Small intestine (tissue), 7 donors: ENCODE results near the gene CEP112. TPM values are rescaled to one million over a fixed set of nuclear protein-coding genes. Genes with fewer than 3 reads are reported as not detected.
A peak's percentile ranks its signal among the peaks of the same experiment; 100 is the strongest.
"Not testable (repeated sequence)": the region's sequence is repeated elsewhere in the genome, so short reads cannot be mapped to it uniquely, and the experiment has no call there.

Experiments used
- DNase-seq, 2 donors: peaks; one replicate each; pipeline versions ENCODE4 v3.0.0 to v3.0.0-alpha.2; 2013
- FAIRE-seq: peaks from 2 replicates; lab custom pipeline; 2012; peaks lifted over from hg19 to GRCh38; lab: Jason Lieb, UNC
- H3K27ac ChIP-seq, 3 donors: one replicate each; pipeline ENCODE4 v1.5.1; 2013; ENCODE audit warnings: low read length in 2 of 3, mild to moderate bottlenecking in 2 of 3, control low read depth in 1 of 3, inconsistent platforms in 1 of 3, low read depth in 1 of 3, moderate library complexity in 1 of 3
- H3K27me3 ChIP-seq, 3 donors: one replicate each; pipeline ENCODE4 v1.6.1; 2013; ENCODE audit warnings: low read length in 3 of 3, inconsistent platforms in 1 of 3; ENCODE audit not compliant: control insufficient read depth in 3 of 3, insufficient read depth in 3 of 3
- H3K36me3 ChIP-seq, 3 donors: one replicate each; pipeline ENCODE4 v1.6.1; 2013; ENCODE audit warnings: low read length in 3 of 3, inconsistent platforms in 1 of 3, low read depth in 1 of 3, mild to moderate bottlenecking in 1 of 3, moderate library complexity in 1 of 3; ENCODE audit not compliant: control insufficient read depth in 3 of 3, insufficient read depth in 2 of 3
- H3K4me1 ChIP-seq, 3 donors: one replicate each; pipeline ENCODE4 v1.6.1; 2013; ENCODE audit warnings: low read length in 2 of 3, inconsistent platforms in 1 of 3, low read depth in 1 of 3, mild to moderate bottlenecking in 1 of 3, moderate library complexity in 1 of 3; ENCODE audit not compliant: control insufficient read depth in 3 of 3, insufficient read depth in 2 of 3
- H3K4me3 ChIP-seq, 3 donors: one replicate each; pipeline ENCODE4 v1.5.1; 2013; ENCODE audit warnings: low read length in 3 of 3, control low read depth in 1 of 3, inconsistent platforms in 1 of 3, low read depth in 1 of 3, mild to moderate bottlenecking in 1 of 3, moderate library complexity in 1 of 3
- H3K9me3 ChIP-seq, 2 donors: one replicate each; pipeline ENCODE4 v1.6.1; 2013; ENCODE audit warnings: low read depth in 1 of 2, low read length in 1 of 2; ENCODE audit not compliant: control insufficient read depth in 2 of 2, insufficient read depth in 1 of 2
- WGBS, 3 donors: extraction: QIAGEN DNeasy Blood & Tissue Kit; methylation state at CpG; one replicate each; pipeline ENCODE4 v1.1.7; 2013; 5-methylcytosine and 5-hydroxymethylcytosine counted together
- polyA plus RNA-seq, 4 donors: library from polyadenylated mRNA; stranded (reverse) in 3 of 4; unstranded in 1 of 4; fragments of 200-250 nt in 3 of 4; fragments of 120-200 nt in 1 of 4; gene quantifications; one replicate each; pipeline versions ENCODE4 v1.2.1 to v1.2.3, GENCODE V29; 2013
- donor health status: healthy with polysubstance abuse.
- donor health status: control.
- donor health status: control.
- donor health status: Bipolar disorder and iron deficiency.
- donor health status: healthy.

CEP112 gene
- polyA plus RNA-seq, 4 donors = 2.4 to 3.6 (median 3.5) TPM; not detected in 1

- Histone ChIP-seq H3K4me1 (no peaks in the 10 kb centered on the region), H3K27me3 (no peaks in the 10 kb centered on the region), H3K27ac (no peak overlapping the region), H3K36me3 (no peaks in the 10 kb centered on the region), H3K4me3 (no peak overlapping the region), H3K9me3 (no peaks in the 10 kb centered on the region)
- FAIRE-seq (no peak), DNase-seq (no peak)
- WGBS, 3 donors = 57 to 92% (median 65%) methylated on average over 2 of the region's 2 CpGs
Measured at GRCh38 chr17:66172691-66173223, 19.2 kb downstream of the CEP112 start.

- DNase-seq (no peak), FAIRE-seq (no peak)
- no peaks in the 10 kb centered on the region for H3K36me3 ChIP-seq
- H3K27ac ChIP-seq = no peak overlapping the region
- no peaks in the 10 kb centered on the region for H3K9me3 ChIP-seq
- H3K27me3 ChIP-seq = no peaks in the 10 kb centered on the region
- no peaks in the 10 kb centered on the region for H3K4me1 ChIP-seq
- no peak overlapping the region for H3K4me3 ChIP-seq
- WGBS, 3 donors = 62 to 77% (median 69%) methylated on average over 5 of the region's 5 CpGs
Measured at GRCh38 chr17:66172144-66172543, 19.8 kb downstream of the CEP112 start.

GRCh38 chr17:66171692-66172091 is 20.2 kb downstream of the CEP112 start:
- H3K4me3 ChIP-seq = no peak overlapping the region
- no peaks in the 10 kb centered on the region for H3K9me3 ChIP-seq
- DNase-seq = no peak
- no peaks in the 10 kb centered on the region for H3K4me1 ChIP-seq
- 67 to 79% (median 75%) methylated on average over 3 of the region's 3 CpGs for WGBS, 3 donors
- no peaks in the 10 kb centered on the region for H3K36me3 ChIP-seq
- no peak overlapping the region for H3K27ac ChIP-seq
- no peaks in the 10 kb centered on the region for H3K27me3 ChIP-seq
- no peak for FAIRE-seq

DNA sequence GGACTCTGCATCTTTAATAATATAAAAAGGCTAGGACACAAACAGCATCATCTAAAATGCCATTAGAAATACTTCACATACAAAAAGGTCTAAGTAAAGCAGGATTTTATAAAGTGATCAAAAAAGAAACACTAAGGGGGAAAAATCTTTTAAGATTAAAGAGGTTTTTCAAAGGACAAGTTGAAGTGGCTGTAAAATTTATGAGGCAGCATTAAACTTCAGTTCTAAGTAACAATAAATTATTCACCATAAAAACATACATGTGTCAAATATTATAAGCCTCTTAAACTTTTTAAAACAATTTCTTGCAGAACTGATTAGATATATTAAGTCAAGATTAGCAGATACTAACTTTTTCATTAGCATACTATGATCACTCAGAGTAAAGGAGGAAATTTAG is 20.8 kb downstream of the CEP112 start:
- Histone ChIP-seq H3K36me3 (no peaks in the 10 kb centered on the region), H3K27me3 (no peaks in the 10 kb centered on the region), H3K27ac (no peak overlapping the region), H3K4me3 (no peak overlapping the region), H3K9me3 (no peaks in the 10 kb centered on the region), H3K4me1 (no peaks in the 10 kb centered on the region)
- FAIRE-seq = no peak
- DNase-seq = no peak

DNA sequence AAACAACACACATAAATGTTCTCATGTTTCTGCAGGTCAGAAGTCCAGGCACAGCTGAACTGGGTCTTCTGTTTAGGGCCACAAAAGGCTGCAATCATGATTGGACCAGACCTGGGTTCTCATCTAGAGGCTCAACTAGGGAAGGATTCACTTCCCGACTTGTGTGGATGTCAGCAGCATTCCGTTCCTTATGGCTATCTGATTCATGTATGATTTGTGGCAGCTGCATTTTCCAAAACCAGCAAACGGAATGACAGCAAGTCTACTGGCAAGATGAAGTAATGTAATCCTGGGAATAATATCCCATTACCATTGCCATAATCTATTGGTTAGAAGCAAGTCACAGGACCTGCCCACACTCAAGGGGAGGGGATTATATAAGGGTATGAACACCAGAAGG is 22.1 kb downstream of the CEP112 start:
- Histone ChIP-seq H3K27me3 (no peaks in the 10 kb centered on the region), H3K4me3 (no peak overlapping the region), H3K36me3 (no peaks in the 10 kb centered on the region), H3K9me3 (no peaks in the 10 kb centered on the region), H3K4me1 (no peaks in the 10 kb centered on the region), H3K27ac (no peak overlapping the region)
- DNase-seq (no peak), FAIRE-seq (no peak)
- WGBS, 3 donors = 81 to 84% (median 84%) methylated on average over 3 of the region's 3 CpGs

DNA sequence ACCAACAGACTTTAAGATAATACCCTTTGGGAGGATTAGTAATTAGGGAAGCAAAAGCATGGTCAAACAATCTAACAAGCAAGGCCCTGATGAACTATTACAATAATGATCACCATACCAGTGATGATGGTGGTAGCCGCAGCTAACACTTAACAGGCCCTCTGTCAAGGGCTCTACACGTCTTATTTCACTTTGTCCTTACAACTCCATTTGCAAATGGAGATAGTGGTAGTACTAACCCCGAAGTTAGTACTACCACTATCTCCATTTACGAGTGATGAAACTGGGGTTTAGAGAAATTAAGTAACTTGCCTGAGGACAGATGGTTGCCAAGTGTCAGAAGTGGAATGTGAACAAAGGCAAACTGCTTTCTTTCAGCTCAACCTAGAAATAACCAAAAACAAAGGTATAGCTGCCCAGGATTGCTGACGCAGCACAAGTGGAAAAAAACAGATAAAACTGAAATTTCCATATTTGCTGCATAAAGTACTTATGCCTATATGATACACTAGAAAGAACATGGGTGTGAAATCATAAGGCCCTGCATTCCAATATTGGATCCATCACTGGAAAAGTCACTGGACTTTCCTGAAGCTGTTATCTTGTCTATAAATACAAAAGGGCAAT is 24.6 kb downstream of the CEP112 start:
- Histone ChIP-seq H3K27me3 (no peaks in the 10 kb centered on the region), H3K9me3 (no peaks in the 10 kb centered on the region), H3K36me3 (no peaks in the 10 kb centered on the region), H3K27ac (no peak overlapping the region), H3K4me3 (no peak overlapping the region), H3K4me1 (no peaks in the 10 kb centered on the region)
- WGBS, 3 donors = 66 to 78% (median 72%) methylated on average over 5 of the region's 5 CpGs
- DNase-seq (no peak), FAIRE-seq (no peak)

DNA sequence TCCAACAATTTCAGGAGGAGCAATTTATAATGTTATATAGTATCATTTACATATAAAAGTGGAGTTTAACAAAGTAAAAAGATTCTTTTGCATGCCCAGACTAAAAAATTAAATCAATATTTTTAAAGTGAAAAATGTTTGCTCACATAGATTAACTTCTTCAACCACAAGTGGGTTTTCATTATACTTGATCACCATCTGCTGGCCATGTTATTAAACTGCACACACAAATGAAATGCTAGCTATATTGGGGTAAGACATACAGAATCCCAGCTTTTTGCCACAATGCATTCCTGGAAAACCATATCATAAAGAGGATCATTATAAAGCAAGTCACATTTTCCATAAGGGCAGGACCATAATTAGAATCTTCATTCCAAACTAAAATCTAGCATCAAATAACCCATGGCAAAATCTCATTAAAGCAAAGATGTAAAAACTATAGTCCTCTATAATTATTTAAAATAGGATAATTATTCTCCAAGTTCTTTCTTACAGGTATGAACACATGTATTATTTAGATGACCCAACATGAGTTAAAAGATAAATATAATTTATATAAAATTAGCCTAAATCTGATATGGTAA is 26.3 kb downstream of the CEP112 start:
- no peaks in the 10 kb centered on the region for H3K27me3 ChIP-seq
- H3K36me3 ChIP-seq = no peaks in the 10 kb centered on the region
- H3K4me3 ChIP-seq = no peak overlapping the region
- no peaks in the 10 kb centered on the region for H3K4me1 ChIP-seq
- peak; percentile 53 to 59 for DNase-seq
- peak; percentile 71 for FAIRE-seq
- no peaks in the 10 kb centered on the region for H3K9me3 ChIP-seq
- no peak overlapping the region for H3K27ac ChIP-seq

GRCh38 chr17:66155055-66155454 is 36.9 kb downstream of the CEP112 start:
- H3K9me3 ChIP-seq, H3K4me3 ChIP-seq, H3K27ac ChIP-seq, DNase-seq, FAIRE-seq, H3K27me3 ChIP-seq, H3K36me3 ChIP-seq, H3K4me1 ChIP-seq: not testable (repeated sequence)
- WGBS, 3 donors = 67 to 83% (median 82%) methylated on average over 4 of the region's 4 CpGs
